Body of pancreas (tissue), 4 donors: ENCODE measurements around the gene TMEM106C.

Experiments used
- POLR2A ChIP-seq, 3 donors: fragments of 450-650 bp; IDR thresholded peaks; one replicate each; pipeline ENCODE4 v1.6.1; 2016; ENCODE audit warnings: antibody characterized with exemption in 3 of 3, mild to moderate bottlenecking in 2 of 3
- TF ChIP-seq, protein P1 (sequence below), 7 experiments: fragments of 450-650 bp in 4 of 7; fragments of 200-600 bp in 3 of 7; sonication (generic) in 3 of 7; IDR thresholded peaks; one replicate each; pipeline ENCODE4 v1.5.1; 2016 to 2019; ENCODE audit warnings: antibody characterized with exemption in 7 of 7

- no peak for TF ChIP-seq POLR2A (IDR thresholded peaks at IDR 0.05)
- TF ChIP-seq, protein P1, sequence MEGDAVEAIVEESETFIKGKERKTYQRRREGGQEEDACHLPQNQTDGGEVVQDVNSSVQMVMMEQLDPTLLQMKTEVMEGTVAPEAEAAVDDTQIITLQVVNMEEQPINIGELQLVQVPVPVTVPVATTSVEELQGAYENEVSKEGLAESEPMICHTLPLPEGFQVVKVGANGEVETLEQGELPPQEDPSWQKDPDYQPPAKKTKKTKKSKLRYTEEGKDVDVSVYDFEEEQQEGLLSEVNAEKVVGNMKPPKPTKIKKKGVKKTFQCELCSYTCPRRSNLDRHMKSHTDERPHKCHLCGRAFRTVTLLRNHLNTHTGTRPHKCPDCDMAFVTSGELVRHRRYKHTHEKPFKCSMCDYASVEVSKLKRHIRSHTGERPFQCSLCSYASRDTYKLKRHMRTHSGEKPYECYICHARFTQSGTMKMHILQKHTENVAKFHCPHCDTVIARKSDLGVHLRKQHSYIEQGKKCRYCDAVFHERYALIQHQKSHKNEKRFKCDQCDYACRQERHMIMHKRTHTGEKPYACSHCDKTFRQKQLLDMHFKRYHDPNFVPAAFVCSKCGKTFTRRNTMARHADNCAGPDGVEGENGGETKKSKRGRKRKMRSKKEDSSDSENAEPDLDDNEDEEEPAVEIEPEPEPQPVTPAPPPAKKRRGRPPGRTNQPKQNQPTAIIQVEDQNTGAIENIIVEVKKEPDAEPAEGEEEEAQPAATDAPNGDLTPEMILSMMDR (IDR thresholded peaks at IDR 0.05) = no peak
These were observed 18.3 kb downstream of the TMEM106C start for GRCh38 chr12:47981496-47982260.
